Spleen (tissue), 11 donors: ENCODE results near the gene CTXN3. TPM values are rescaled to one million over a fixed set of nuclear protein-coding genes. Genes with fewer than 3 reads are reported as not detected.

Experiments used
- DNase-seq: peaks from one replicate; pipeline ENCODE4 v3.0.0-alpha.2; 2020
- H3K27ac ChIP-seq, 8 donors: fragments of 200-600 bp; sonication (generic) in 7 of 8; 1 replicate in 4 of 8; 2 replicates in 4 of 8; pipeline versions ENCODE4 v1.5.0 to v1.8.0; 2016 to 2021; ENCODE audit warnings: inconsistent platforms in 4 of 8, mild to moderate bottlenecking in 4 of 8, moderate library complexity in 1 of 8
- H3K27me3 ChIP-seq, 7 donors: fragments of 200-600 bp; sonication (generic) in 6 of 7; replicated peaks in 1 of 7; 1 replicate in 4 of 7; 2 replicates in 3 of 7; pipeline versions ENCODE4 v1.5.0 to v1.8.0; 2016 to 2021; ENCODE audit warnings: inconsistent platforms in 3 of 7, mild to moderate bottlenecking in 1 of 7
- H3K36me3 ChIP-seq, 6 donors: fragments of 200-600 bp; sonication (generic) in 5 of 6; 1 replicate in 4 of 6; 2 replicates in 2 of 6; pipeline versions ENCODE4 v1.5.0 to v1.8.0; 2016 to 2021; ENCODE audit warnings: inconsistent platforms in 2 of 6
- H3K4me1 ChIP-seq, 6 donors: fragments of 200-600 bp; sonication (generic) in 5 of 6; 1 replicate in 3 of 6; 2 replicates in 3 of 6; pipeline versions ENCODE4 v1.5.0 to v1.8.0; 2016 to 2021; ENCODE audit warnings: inconsistent platforms in 3 of 6
- H3K4me3 ChIP-seq, 8 donors: fragments of 200-600 bp; sonication (generic) in 7 of 8; 1 replicate in 4 of 8; 2 replicates in 4 of 8; pipeline versions ENCODE4 v1.5.0 to v1.8.0; 2016 to 2021; ENCODE audit warnings: inconsistent platforms in 4 of 8, mild to moderate bottlenecking in 4 of 8, moderate library complexity in 2 of 8
- H3K9me3 ChIP-seq, 8 donors: fragments of 200-600 bp; sonication (generic) in 7 of 8; 1 replicate in 4 of 8; 2 replicates in 4 of 8; pipeline versions ENCODE4 v1.5.0 to v1.8.0; 2016 to 2021; ENCODE audit warnings: inconsistent platforms in 4 of 8
- CTCF ChIP-seq, 11 experiments: fragments of 200-600 bp in 7 of 11; fragments of 450-650 bp in 4 of 11; sonication (generic) in 4 of 11; IDR thresholded peaks in 8 of 11; conservative IDR thresholded peaks in 3 of 11; 1 replicate in 7 of 11; 2 replicates in 4 of 11; pipeline versions ENCODE4 v1.4.0 to v1.8.0; 2016 to 2021; ENCODE audit warnings: antibody characterized with exemption in 11 of 11, inconsistent platforms in 4 of 11, mild to moderate bottlenecking in 1 of 11
- POLR2A ChIP-seq, 3 donors: fragments of 450-650 bp; IDR thresholded peaks; one replicate each; pipeline ENCODE4 v1.5.1; 2017; ENCODE audit warnings: antibody characterized with exemption in 3 of 3, mild to moderate bottlenecking in 1 of 3
- POLR2AphosphoS5 ChIP-seq, 3 donors: sonication (generic); formaldehyde crosslinking; IDR thresholded peaks; one replicate each; pipeline ENCODE4 v1.5.1; 2017; ENCODE audit warnings: antibody characterized with exemption in 3 of 3
- WGBS, 5 donors: extraction: QIAGEN DNeasy Blood & Tissue Kit in 3 of 5; methylation state at CpG; one replicate each; pipeline versions ENCODE4 v1.1.5 to v1.1.7; 2013 to 2018; 5-methylcytosine and 5-hydroxymethylcytosine counted together
- intact Hi-C: fragments of 100-400 bp; cut with DNase I; formaldehyde crosslinking; loops from one replicate; pipeline ENCODE4 v1.15.0; 2023; ENCODE audit warnings: low total_unique reads
- polyA plus RNA-seq, 3 donors: library from polyadenylated mRNA; stranded (reverse); fragments of 200-250 nt; gene quantifications; one replicate each; pipeline ENCODE4 v1.2.1, GENCODE V29; 2013
- total RNA-seq, 7 donors: library from RNA; depleted of rRNA in 3 of 7; stranded (reverse); fragments of >200 nt in 3 of 7; fragmentation: NEBNext Ultra II Directional in 4 of 7; extraction: Animal tissue kit (Norgen Biotek cat#: 25700) in 4 of 7; gene quantifications; one replicate each; pipeline versions ENCODE4 v1.1.0 to v1.2.1, GENCODE V29; 2016 to 2021
- donor health status: healthy with polysubstance abuse.
- donor health status: DM: no; HTN: no; CAD: no; lungs with moderate emphysema.
- donor health status: DM: no; HTN: no; CAD: no.
- donor health status: Bipolar disorder and iron deficiency.
- donor health status: healthy.
- donor health status: DM: no; HTN: no; CAD: no.
- donor health status: DM: yes; HTN: yes; CAD: no.

The CTXN3 gene
- total and polyA plus RNA-seq, 10 donors = not detected

GRCh38 chr5:127650649-127651048 is 1.8 kb downstream of the CTXN3 start:
- H3K4me1 ChIP-seq = no peaks in the 10 kb centered on the region
- no peaks in the 10 kb centered on the region for H3K27me3 ChIP-seq
- no peaks in the 10 kb centered on the region for H3K36me3 ChIP-seq
- no peak overlapping the region for H3K4me3 ChIP-seq
- intact Hi-C loops = no loop called here
- WGBS, 5 donors = 44 to 77% (median 52%) methylated on average over 1 of the region's 1 CpG
- H3K9me3 ChIP-seq = no peaks in the 10 kb centered on the region
- TF ChIP-seq POLR2AphosphoS5 (IDR thresholded peaks at IDR 0.05) (no peak), POLR2A (IDR thresholded peaks at IDR 0.05) (no peak), CTCF (IDR thresholded peaks at IDR 0.05 in 8 of 11, conservative IDR thresholded peaks at IDR 0.05 in 3 of 11) (no peak)
- no peak overlapping the region for H3K27ac ChIP-seq
- DNase-seq = no peak

GRCh38 chr5:127652952-127653611 is 4.2 kb downstream of the CTXN3 start:
- TF ChIP-seq POLR2AphosphoS5 (IDR thresholded peaks at IDR 0.05) (no peak), CTCF (IDR thresholded peaks at IDR 0.05 in 8 of 11, conservative IDR thresholded peaks at IDR 0.05 in 3 of 11) (no peak), POLR2A (IDR thresholded peaks at IDR 0.05) (no peak)
- WGBS, 5 donors = 70 to 94% (median 85%) methylated on average over 7 of the region's 7 CpGs
- H3K27me3 ChIP-seq = no peaks in the 10 kb centered on the region
- intact Hi-C loops = no loop called here
- H3K4me3 ChIP-seq = no peak overlapping the region
- no peaks in the 10 kb centered on the region for H3K9me3 ChIP-seq
- H3K27ac ChIP-seq = no peak overlapping the region
- DNase-seq = no peak
- no peaks in the 10 kb centered on the region for H3K36me3 ChIP-seq
- no peaks in the 10 kb centered on the region for H3K4me1 ChIP-seq

- no peaks in the 10 kb centered on the region for H3K27me3 ChIP-seq
- TF ChIP-seq POLR2AphosphoS5 (IDR thresholded peaks at IDR 0.05) (no peak), POLR2A (IDR thresholded peaks at IDR 0.05) (no peak), CTCF (IDR thresholded peaks at IDR 0.05 in 8 of 11, conservative IDR thresholded peaks at IDR 0.05 in 3 of 11) (no peak)
- no peaks in the 10 kb centered on the region for H3K9me3 ChIP-seq
- 79 to 87% (median 85%) methylated on average over 6 of the region's 6 CpGs for WGBS, 5 donors
- H3K4me3 ChIP-seq = no peak overlapping the region
- H3K4me1 ChIP-seq = no peaks in the 10 kb centered on the region
- no peak for DNase-seq
- H3K36me3 ChIP-seq = no peaks in the 10 kb centered on the region
- intact Hi-C loops = no loop called here
- H3K27ac ChIP-seq = no peak overlapping the region
Measured at GRCh38 chr5:127656825-127657224, 7.9 kb downstream of the CTXN3 start.

GRCh38 chr5:127660047-127660733 is 11.3 kb downstream of the CTXN3 start:
- TF ChIP-seq CTCF (IDR thresholded peaks at IDR 0.05 in 8 of 11, conservative IDR thresholded peaks at IDR 0.05 in 3 of 11) (no peak), POLR2A (IDR thresholded peaks at IDR 0.05) (no peak), POLR2AphosphoS5 (IDR thresholded peaks at IDR 0.05) (no peak)
- no peak overlapping the region for H3K4me3 ChIP-seq
- no peak for DNase-seq
- WGBS, 5 donors = 53 to 63% (median 58%) methylated on average over 3 of the region's 3 CpGs
- H3K27ac ChIP-seq = no peak overlapping the region
- no peaks in the 10 kb centered on the region for H3K36me3 ChIP-seq
- H3K27me3 ChIP-seq = no peaks in the 10 kb centered on the region
- intact Hi-C loops = no loop called here
- H3K9me3 ChIP-seq = no peaks in the 10 kb centered on the region
- no peaks in the 10 kb centered on the region for H3K4me1 ChIP-seq
